PC-9 (cell line): ENCODE data around the gene SLC7A4.

ENCODE experiments used
- CTCF ChIP-seq: fragments of 200-600 bp; sonication (generic); conservative IDR thresholded peaks from 2 replicates; pipeline ENCODE4 v1.6.1; 2017; ENCODE audit warnings: mixed run types, antibody characterized with exemption, mild to moderate bottlenecking, moderate library complexity
- EZH2 ChIP-seq: fragments of 200-600 bp; sonication (generic); IDR thresholded peaks from 2 replicates; pipeline ENCODE4 v1.8.0; 2017; ENCODE audit warnings: antibody characterized with exemption, low read depth

DNA sequence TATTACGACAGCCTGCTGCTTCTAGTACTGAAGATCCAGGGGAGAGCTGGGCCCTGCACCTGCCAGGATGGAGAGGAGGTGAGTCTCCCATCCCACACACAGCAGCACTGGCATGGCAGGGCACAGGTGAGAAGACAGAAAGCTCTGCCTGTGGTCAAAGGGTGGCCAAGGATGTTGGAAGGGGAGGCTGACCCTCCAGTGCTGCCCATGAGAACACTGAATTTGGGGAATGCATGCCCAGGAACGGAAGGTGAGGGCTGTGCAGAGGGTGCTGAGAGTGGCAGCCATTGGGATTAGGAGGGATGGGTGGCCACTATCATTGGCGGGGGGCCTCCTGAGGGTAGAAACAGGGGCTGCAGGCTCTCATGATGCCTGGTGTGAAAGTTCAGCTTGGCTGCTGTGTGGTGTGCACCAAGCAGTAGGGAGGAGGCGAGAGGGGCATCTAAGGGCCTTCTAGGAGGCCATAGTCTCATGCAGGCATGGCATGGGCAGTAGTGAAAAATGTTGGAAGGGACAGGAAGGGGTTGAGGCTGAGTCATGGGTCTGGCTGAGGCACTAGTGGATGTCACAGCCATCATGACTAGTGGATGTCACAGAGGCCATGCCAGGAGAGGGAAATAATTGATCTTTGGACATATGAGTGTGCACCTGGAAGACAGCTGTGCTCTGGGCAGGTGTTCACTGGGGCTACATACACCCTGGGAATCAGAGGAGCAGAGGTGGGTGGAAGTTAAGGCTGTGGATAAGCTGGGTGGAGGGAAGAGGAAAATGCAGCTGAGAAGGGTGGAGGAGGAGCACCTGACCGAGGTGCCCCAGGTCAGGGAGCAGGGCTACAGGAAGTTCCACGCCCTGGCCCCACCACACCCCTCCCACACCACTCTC lies 10.9 kb upstream of the SLC7A4 start:
- no peak for TF ChIP-seq CTCF
- TF ChIP-seq EZH2 = no peak
